Stimulated activated naive CD8-positive, alpha-beta T cell treated with anti-CD3 and anti-CD28 coated beads, Interleukin-15, amount 100 ng/mL, for 72 hours (primary cell): ENCODE measurements around the gene ITGB1BP1.

Experiments
- ATAC-seq: fragments of 150-1000 bp; cut with Tn5 transposase; 2 replicates; pipeline ENCODE4 v1.10.0; 2021; ENCODE audit warnings: mild to moderate bottlenecking, moderate library complexity
- DNase-seq, 2 donors: peaks; one replicate each; pipeline ENCODE4 v3.0.0; 2021 to 2022
- H3K27ac Mint-ChIP-seq, 2 donors: one replicate each; pipeline ENCODE4 v1.8.0; 2022; ENCODE audit warnings: mild to moderate bottlenecking in 2 of 2, mixed read lengths in 2 of 2, moderate library complexity in 2 of 2
- H3K27me3 Mint-ChIP-seq: one replicate; pipeline ENCODE4 v1.8.0; 2022; ENCODE audit warnings: mixed read lengths
- H3K4me1 Mint-ChIP-seq: one replicate; pipeline ENCODE4 v1.8.0; 2022; ENCODE audit warnings: mild to moderate bottlenecking, mixed read lengths
- H3K4me3 Mint-ChIP-seq, 2 donors: one replicate each; pipeline ENCODE4 v1.8.0; 2022; ENCODE audit warnings: mild to moderate bottlenecking in 2 of 2, mixed read lengths in 2 of 2, moderate library complexity in 1 of 2
- H3K9me3 Mint-ChIP-seq, 2 donors: one replicate each; pipeline ENCODE4 v1.8.0; 2022; ENCODE audit warnings: mixed read lengths in 2 of 2

The ITGB1BP1 gene

GRCh38 chr2:9356261-9356660 is 67.1 kb downstream of the ITGB1BP1 start:
- no peak overlapping the region for H3K4me3 Mint-ChIP-seq
- H3K27ac Mint-ChIP-seq: no peak overlapping the region
- DNase-seq: no peak
- no peaks in the 10 kb centered on the region for H3K4me1 Mint-ChIP-seq
- no peak for ATAC-seq
- H3K9me3 Mint-ChIP-seq: no peaks in the 10 kb centered on the region
- H3K27me3 Mint-ChIP-seq: peaks cover 16% of the 10 kb centered on the region

- DNase-seq: no peak
- Mint-ChIP-seq H3K9me3 (no peaks in the 10 kb centered on the region), H3K4me1 (no peaks in the 10 kb centered on the region), H3K27me3 (peaks cover 16% of the 10 kb centered on the region), H3K4me3 (no peak overlapping the region), H3K27ac (no peak overlapping the region)
- ATAC-seq: no peak
Observed at GRCh38 chr2:9355716-9356115, 67.6 kb downstream of the ITGB1BP1 start.

- H3K9me3 Mint-ChIP-seq: no peaks in the 10 kb centered on the region
- H3K27ac Mint-ChIP-seq: no peak overlapping the region
- DNase-seq (no peak), ATAC-seq (no peak)
- H3K27me3 Mint-ChIP-seq: peaks cover 16% of the 10 kb centered on the region
- no peak overlapping the region for H3K4me3 Mint-ChIP-seq
- no peaks in the 10 kb centered on the region for H3K4me1 Mint-ChIP-seq
Observed at GRCh38 chr2:9355270-9355669, 68.1 kb downstream of the ITGB1BP1 start.

- Mint-ChIP-seq H3K4me1 (no peaks in the 10 kb centered on the region), H3K27ac (no peak overlapping the region), H3K27me3 (peaks cover 16% of the 10 kb centered on the region), H3K9me3 (no peaks in the 10 kb centered on the region), H3K4me3 (no peak overlapping the region)
- DNase-seq (no peak), ATAC-seq (no peak)
Observed at GRCh38 chr2:9354318-9354717, 69.0 kb downstream of the ITGB1BP1 start.
